Upper lobe of right lung (tissue), 1 donor: ENCODE measurements around the gene TOMM22. TPM values are rescaled to one million over a fixed set of nuclear protein-coding genes. Genes with fewer than 3 reads are reported as not detected.
A peak's percentile ranks its signal among the peaks of the same experiment; 100 is the strongest.

Experiments
- ATAC-seq: fragments of 200-7000 bp; cut with Tn5 transposase; one replicate; pipeline ENCODE4 v1.9.1; 2020; ENCODE audit warnings: mild to moderate bottlenecking, moderate library complexity
- DNase-seq: peaks from one replicate; pipeline ENCODE4 v3.0.0-alpha.2; 2020
- H3K27ac ChIP-seq: fragments of 200-600 bp; one replicate; pipeline ENCODE4 v1.8.0; 2022
- H3K27me3 ChIP-seq: fragments of 200-600 bp; one replicate; pipeline ENCODE4 v1.8.0; 2022; ENCODE audit warnings: mild to moderate bottlenecking
- H3K36me3 ChIP-seq: fragments of 200-600 bp; one replicate; pipeline ENCODE4 v1.8.0; 2022
- H3K4me1 ChIP-seq: fragments of 200-600 bp; one replicate; pipeline ENCODE4 v1.8.0; 2022
- H3K4me3 ChIP-seq: fragments of 200-600 bp; one replicate; pipeline ENCODE4 v1.8.0; 2022; ENCODE audit warnings: mild to moderate bottlenecking
- H3K9me3 ChIP-seq: fragments of 200-600 bp; one replicate; pipeline ENCODE4 v1.8.0; 2022
- CTCF ChIP-seq: fragments of 200-600 bp; IDR thresholded peaks from one replicate; pipeline ENCODE4 v1.8.0; 2022; ENCODE audit warnings: antibody characterized with exemption
- intact Hi-C: fragments of 100-400 bp; cut with DNase I; formaldehyde crosslinking; loops from one replicate; pipeline ENCODE4 v1.11.0; 2022
- total RNA-seq: library from RNA; stranded (reverse); fragmentation: NEBNext Ultra II Directional; extraction: Animal tissue kit (Norgen Biotek cat#: 25700); gene quantifications from one replicate; pipeline ENCODE4 v1.2.1, GENCODE V29; 2021
- donor health status: DM: no; HTN: yes; CAD: no; lungs with severe emphysema.

The TOMM22 gene
- total RNA-seq, 1 donor from 2014 or later, result 51.6 TPM

GRCh38 chr22:38645430-38645829 lies 36.3 kb upstream of the TOMM22 start:
- Histone ChIP-seq H3K36me3 (no peaks in the 10 kb centered on the region), H3K4me3 (no peak overlapping the region), H3K27ac (no peak overlapping the region), H3K9me3 (no peaks in the 10 kb centered on the region), H3K27me3 (no peaks in the 10 kb centered on the region), H3K4me1 (no peaks in the 10 kb centered on the region)
- ATAC-seq (no peak), DNase-seq (no peak)
- no peak for TF ChIP-seq CTCF
- intact Hi-C loops, result no loop called here

- Histone ChIP-seq H3K27me3 (no peaks in the 10 kb centered on the region), H3K4me1 (no peaks in the 10 kb centered on the region), H3K36me3 (no peaks in the 10 kb centered on the region), H3K4me3 (no peak overlapping the region), H3K9me3 (no peaks in the 10 kb centered on the region), H3K27ac (no peak overlapping the region)
- ATAC-seq, result no peak
- DNase-seq, result no peak
- no peak for TF ChIP-seq CTCF
- intact Hi-C loops, result no loop called here
These were observed 31.8 kb upstream of the TOMM22 start for GRCh38 chr22:38649841-38650522.

GRCh38 chr22:38652859-38653258 lies 28.9 kb upstream of the TOMM22 start:
- intact Hi-C loops, result no loop called here
- H3K9me3 ChIP-seq, result no peaks in the 10 kb centered on the region
- TF ChIP-seq CTCF, result no peak
- H3K4me1 ChIP-seq, result peaks cover 11% of the 10 kb centered on the region
- DNase-seq, result no peak
- no peak overlapping the region for H3K27ac ChIP-seq
- H3K4me3 ChIP-seq, result no peak overlapping the region
- no peaks in the 10 kb centered on the region for H3K36me3 ChIP-seq
- no peaks in the 10 kb centered on the region for H3K27me3 ChIP-seq
- no peak for ATAC-seq

- H3K4me1 ChIP-seq, result peaks cover 11% of the 10 kb centered on the region
- ATAC-seq, result no peak
- no peak for DNase-seq
- H3K27ac ChIP-seq, result no peak overlapping the region
- intact Hi-C loops, result no loop called here
- no peaks in the 10 kb centered on the region for H3K36me3 ChIP-seq
- no peak for TF ChIP-seq CTCF
- H3K9me3 ChIP-seq, result no peaks in the 10 kb centered on the region
- no peak overlapping the region for H3K4me3 ChIP-seq
- H3K27me3 ChIP-seq, result no peaks in the 10 kb centered on the region
These were observed 28.0 kb upstream of the TOMM22 start for GRCh38 chr22:38653741-38654140.

- peak overlapping the region; percentile 98 for H3K27ac ChIP-seq
- no peak for DNase-seq
- H3K9me3 ChIP-seq, result no peaks in the 10 kb centered on the region
- intact Hi-C loops, result no loop called here
- peaks cover 11% of the 10 kb centered on the region for H3K4me1 ChIP-seq
- no peaks in the 10 kb centered on the region for H3K27me3 ChIP-seq
- TF ChIP-seq CTCF, result no peak
- H3K4me3 ChIP-seq, result peak overlapping the region; percentile 95
- H3K36me3 ChIP-seq, result no peaks in the 10 kb centered on the region
- no peak for ATAC-seq
These were observed 26.1 kb upstream of the TOMM22 start for GRCh38 chr22:38655519-38656255.
